NCI-H187 (cell line): ENCODE measurements around the gene GALNT3.

Experiments used
- DNase-seq, 2 experiments: peaks; one replicate each; lab custom pipeline; 2025; lab: John Stamatoyannopoulos, UW

The GALNT3 gene

DNA sequence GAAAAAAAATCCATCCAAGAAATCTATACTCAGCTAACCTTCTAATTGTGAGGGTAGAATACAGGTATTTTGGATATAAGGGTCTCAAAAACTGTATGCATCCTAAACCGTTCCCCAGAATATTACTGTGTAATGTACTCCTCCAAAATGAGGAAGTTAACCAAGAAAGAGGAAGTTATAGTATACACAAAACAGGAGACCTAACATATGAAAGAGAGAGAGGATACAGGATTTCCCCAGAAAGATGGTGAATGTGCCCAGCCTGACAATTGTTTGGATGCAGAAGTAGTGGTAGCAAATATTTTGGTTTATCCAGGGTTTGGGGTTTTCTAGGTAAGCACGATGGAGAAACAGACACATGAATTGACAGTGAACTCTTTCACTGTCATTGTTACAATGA lies 50.6 kb downstream of the GALNT3 start:
- DNase-seq, result no peak

DNA sequence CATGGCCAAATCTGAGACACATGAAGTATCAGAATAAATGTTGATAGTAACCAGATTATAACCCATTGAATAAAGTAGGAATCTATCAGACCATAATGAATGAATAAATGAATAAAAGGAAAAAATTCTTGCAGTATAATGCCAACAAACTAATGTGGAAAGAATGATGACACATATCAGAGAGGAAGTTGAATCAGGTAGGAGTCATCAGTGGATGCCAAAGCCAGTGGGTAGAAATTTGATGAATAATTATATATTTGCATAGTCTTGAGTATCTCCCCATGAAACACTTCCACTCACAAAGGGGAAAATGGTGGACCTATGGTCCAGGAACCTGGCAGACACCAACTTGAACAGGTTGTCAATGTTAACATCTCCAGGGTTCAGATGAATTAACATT lies 68.6 kb downstream of the GALNT3 start:
- DNase-seq, result no peak

DNA sequence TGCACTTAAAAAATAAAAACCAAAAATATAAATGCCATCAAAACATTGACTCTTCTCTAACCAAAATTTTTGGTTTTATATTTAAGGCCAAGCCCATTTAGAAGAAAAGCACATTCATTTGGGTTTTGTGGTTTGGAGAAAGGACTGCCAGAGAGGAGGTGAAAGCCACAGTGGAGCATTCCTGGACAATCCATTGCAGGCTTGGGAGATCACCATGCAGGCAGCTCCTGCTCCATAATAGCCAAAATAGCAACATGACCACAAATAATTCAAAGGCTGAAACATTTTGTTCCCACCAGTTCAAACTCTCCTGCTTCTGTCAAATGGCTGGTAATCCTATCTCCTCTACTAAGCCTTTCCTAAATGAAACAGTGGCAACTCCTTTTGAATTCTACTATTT lies 73.5 kb downstream of the GALNT3 start:
- no peak for DNase-seq

DNA sequence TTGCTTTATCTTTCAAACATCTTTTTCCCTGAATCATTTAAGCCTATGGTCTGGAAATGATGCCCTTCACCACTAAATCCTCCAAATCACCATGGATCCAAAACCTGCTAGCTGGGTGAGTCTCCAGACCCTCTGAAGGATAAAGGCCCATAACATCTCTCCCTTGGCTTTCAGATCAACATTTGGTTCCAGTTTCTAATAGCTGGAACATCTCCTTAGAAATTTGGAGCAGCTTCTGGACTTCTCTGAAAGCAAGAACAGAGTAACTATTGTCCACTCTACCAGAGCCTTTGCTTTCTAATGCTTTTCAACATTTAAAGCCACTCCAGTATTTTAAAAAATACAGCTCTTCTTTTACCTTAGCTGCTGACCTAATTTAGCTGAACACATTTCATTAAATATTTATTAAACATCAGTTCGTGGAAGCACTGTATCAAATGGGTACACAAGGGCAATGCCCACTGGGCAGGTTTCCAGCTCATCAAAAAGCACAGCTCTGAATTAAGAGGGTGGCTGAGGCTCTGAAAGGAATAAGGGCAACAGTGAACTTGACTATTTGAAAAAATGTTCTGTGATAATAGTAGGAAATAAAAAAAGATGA lies 75.3 kb downstream of the GALNT3 start:
- no peak for DNase-seq

DNA sequence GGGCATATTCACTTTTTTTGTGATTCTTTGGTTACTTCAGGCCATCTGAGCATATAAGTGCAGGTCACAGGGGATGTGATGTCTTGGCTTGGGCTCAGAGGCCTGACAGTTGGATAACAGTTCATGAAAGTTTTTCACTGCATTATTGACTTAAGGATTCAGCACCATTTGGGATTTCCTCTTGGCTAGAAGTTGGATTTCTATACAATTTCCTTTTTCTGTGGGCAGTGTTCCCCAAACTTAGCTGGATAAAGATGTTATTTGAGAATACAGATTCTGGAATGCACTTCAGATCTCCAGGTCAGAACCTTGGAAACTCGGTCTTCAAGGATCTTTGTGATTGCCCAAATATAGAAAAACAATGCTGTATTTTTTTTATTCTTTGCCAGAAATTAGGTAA lies 78.0 kb downstream of the GALNT3 start:
- DNase-seq, result no peak

DNA sequence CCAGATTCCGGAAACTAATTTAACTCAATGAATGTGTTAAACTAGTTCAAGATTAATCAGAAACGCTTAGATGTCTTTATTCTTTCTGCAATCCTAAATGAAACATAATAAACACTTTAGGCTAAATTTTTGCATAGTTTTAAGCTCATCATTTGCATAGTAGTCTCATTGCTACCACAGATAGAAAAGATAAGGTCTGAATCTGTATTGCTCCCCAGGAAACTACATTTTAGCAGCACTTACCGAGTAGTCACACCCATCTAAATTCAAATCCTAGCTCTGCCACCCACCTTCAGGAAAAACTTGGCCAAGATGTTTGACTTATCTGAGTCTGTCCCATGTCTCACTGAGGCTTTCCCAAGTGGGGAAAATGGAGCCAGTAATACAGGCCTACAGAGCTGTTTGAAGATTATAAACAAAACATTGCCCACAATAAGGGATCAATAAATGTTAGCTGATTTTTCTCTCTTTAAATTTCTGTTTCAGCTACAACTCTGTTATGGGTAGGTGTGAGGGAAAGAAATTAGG lies 87.0 kb downstream of the GALNT3 start:
- no peak for DNase-seq

DNA sequence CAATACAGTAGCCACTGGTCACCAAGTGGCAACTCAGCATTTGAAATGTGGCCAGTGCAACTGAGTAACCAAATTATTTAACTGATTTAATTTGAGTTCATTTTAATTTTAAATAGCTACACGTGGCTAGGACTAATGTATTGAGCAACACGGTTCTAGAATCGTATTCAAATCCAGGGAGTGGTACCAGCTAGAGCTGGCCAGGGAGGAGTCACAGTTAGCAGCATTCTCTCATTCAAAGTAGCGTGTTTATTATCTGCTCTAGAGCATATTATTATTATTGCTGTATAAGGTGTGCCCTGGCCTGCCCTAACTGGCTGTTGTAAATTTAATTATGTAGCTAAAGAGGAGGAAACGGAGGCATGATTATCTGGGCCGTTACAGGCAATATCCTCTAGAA lies 92.9 kb downstream of the GALNT3 start:
- no peak for DNase-seq

DNA sequence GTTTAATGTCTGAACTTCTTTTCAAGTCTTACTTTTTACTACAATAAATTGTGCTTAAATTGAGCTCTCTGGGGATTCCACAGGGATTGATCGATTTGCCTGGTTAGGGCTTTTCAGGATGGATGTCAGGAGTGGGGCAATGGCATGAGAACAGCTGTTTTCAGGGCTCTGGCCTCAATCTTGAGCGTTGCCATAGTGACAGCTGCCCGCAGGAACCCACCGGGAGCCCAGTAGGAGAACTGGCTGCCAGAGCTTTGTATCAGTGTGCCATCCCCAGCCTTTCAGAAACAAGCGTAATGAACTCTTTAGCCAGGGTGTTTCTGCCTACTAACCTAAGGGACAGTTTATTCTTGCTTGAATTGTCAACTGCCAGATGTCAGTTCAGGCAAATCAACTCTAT lies 93.5 kb downstream of the GALNT3 start:
- DNase-seq, result no peak

DNA sequence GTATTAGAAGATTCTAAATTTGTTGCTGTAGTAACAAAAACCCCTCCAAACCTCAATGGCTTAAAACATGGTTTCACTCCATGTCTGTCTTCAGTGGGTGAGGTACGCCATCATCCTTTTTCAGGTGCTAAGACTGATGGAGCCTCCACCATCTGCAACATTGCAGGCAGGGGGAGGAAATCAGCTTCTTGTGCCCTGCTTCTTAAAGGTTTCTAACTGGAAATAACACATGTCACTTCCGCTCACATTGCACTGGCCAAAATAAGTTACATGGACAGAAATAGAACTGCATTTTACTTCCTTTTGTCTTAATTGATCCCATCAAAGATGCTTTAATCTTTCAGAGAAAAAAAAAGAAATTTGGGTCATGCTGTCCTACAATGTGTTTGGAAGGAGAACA lies 94.1 kb downstream of the GALNT3 start:
- no peak for DNase-seq

DNA sequence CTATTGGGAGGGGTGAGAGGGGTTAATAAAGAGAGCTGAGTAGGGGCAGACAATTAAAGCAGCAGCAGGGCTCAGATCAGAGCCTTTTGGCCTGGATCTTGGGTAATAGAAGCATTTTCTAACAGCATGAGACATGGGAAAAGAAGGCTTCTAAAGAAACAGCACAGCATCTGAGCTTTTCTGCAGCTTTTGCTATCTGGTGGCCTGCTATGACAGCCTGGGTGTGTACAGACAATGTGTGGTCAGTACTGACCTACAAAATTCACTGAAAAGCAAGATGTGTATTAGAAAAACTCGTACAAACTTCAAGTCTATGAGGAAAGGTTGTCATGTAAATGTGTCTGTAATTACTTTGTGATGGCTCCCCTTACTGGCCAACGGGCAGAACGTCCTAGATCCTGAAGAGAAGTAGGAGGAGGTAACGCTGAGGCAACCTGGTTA lies 95.6 kb downstream of the GALNT3 start:
- DNase-seq, result peak; percentile 29 to 41

DNA sequence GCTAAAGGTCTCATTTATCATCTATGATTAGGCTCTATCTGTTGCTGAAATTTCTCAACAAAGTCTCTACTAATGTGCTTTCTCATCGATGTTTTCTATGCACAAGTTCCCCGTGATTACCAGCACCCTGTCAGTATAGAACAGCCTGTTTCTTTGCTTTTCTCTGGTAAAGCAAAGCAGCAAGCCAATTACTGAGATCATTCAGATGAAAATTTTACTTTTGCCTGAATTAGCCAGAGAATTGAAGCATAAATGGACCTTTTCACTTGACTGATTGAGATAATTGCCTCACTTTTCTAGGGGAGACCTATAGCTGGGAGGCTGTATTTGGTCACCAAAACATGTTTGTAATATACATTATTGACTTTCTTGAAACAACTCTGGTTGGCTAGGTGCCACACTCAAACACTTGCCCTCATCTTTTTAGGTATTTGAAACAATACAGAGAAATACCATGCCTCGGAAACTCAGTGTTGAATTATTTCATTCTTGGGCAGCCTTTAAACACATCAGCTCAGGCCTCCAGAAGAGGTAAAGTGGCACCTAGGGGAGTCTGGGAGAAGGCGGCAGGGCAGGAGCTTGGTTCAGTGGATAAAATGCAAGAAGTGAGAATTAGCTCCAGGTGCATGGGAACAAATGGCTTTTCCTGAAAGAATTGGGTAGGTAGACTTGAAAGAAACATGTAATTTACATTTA lies 96.2 kb downstream of the GALNT3 start:
- no peak for DNase-seq
